ENCODE measurements around the gene CST2.
"Not testable (repeated sequence)": the region's sequence is repeated elsewhere in the genome, so short reads cannot be mapped to it uniquely, and the experiment has no call there.

Gene CST2

GRCh38 chr20:23810349-23810748 is 16.2 kb downstream of the CST2 start:
- DNase-seq (ENCODE audit: low read depth in 4 of 4, low spot score in 1 of 4), result not testable (repeated sequence)

GRCh38 chr20:23800865-23801264 is 25.7 kb downstream of the CST2 start:
- no peak for DNase-seq (ENCODE audit: low read depth in 4 of 4, low spot score in 1 of 4)

GRCh38 chr20:23799216-23799847 is 27.2 kb downstream of the CST2 start:
- peak in 1 of 4 experiments; percentile 15 for DNase-seq (ENCODE audit: low read depth in 4 of 4, low spot score in 1 of 4)

GRCh38 chr20:23795526-23795925 is 31.0 kb downstream of the CST2 start:
- no peak for DNase-seq (ENCODE audit: low read depth in 4 of 4, low spot score in 1 of 4)

- no peak for DNase-seq (ENCODE audit: low read depth in 4 of 4, low spot score in 1 of 4)
Measured at GRCh38 chr20:23794841-23795240, 31.7 kb downstream of the CST2 start.

- no peak for DNase-seq (ENCODE audit: low read depth in 4 of 4, low spot score in 1 of 4)
Measured at GRCh38 chr20:23794065-23794464, 32.5 kb downstream of the CST2 start.

GRCh38 chr20:23783447-23783846 is 43.1 kb downstream of the CST2 start:
- no peak for DNase-seq (ENCODE audit: low read depth in 4 of 4, low spot score in 1 of 4)

- DNase-seq (ENCODE audit: low read depth in 4 of 4, low spot score in 1 of 4), result peak in 1 of 4 experiments; percentile 7
Measured at GRCh38 chr20:23782366-23782983, 44.1 kb downstream of the CST2 start.

GRCh38 chr20:23778676-23779075 is 47.9 kb downstream of the CST2 start:
- DNase-seq (ENCODE audit: low read depth in 4 of 4, low spot score in 1 of 4), result not testable (repeated sequence)

GRCh38 chr20:23777380-23777779 is 49.1 kb downstream of the CST2 start:
- DNase-seq (ENCODE audit: low read depth in 4 of 4, low spot score in 1 of 4), result not testable (repeated sequence)

GRCh38 chr20:23776067-23776771 is 50.3 kb downstream of the CST2 start:
- DNase-seq (ENCODE audit: low read depth in 4 of 4, low spot score in 1 of 4), result no peak

- no peak for DNase-seq (ENCODE audit: low read depth in 4 of 4, low spot score in 1 of 4)
Measured at GRCh38 chr20:23774081-23774480, 52.4 kb downstream of the CST2 start.
